GM12878 (cell line): ENCODE results near the gene EYA2. TPM values are rescaled to one million over a fixed set of nuclear protein-coding genes. Genes with fewer than 3 reads are reported as not detected.

Source experiments
- DPF2 ChIP-seq: fragments of 450-650 bp; IDR thresholded peaks from 2 replicates; pipeline ENCODE4 v1.6.1; 2017; ENCODE audit warnings: mild to moderate bottlenecking
- E4F1 ChIP-seq: fragments of 450-650 bp; IDR thresholded peaks from 2 replicates; pipeline ENCODE4 v1.6.1; 2018; ENCODE audit warnings: borderline replicate concordance, mild to moderate bottlenecking; ENCODE audit not compliant: partially characterized antibody
- HDGF ChIP-seq: fragments of 450-650 bp; IDR thresholded peaks from 2 replicates; pipeline ENCODE4 v1.6.1; 2016; ENCODE audit warnings: antibody characterized with exemption
- IRF3 ChIP-seq: fragments of 450-650 bp; IDR thresholded peaks from 2 replicates; pipeline ENCODE4 v1.6.1; 2014; ENCODE audit warnings: mild to moderate bottlenecking
- JUND ChIP-seq: IDR thresholded peaks from 2 replicates; pipeline ENCODE4 v1.6.1; 2012; ENCODE audit warnings: low read depth, mild to moderate bottlenecking, low read length, improper control_type of control experiment, moderate library complexity
- MYB ChIP-seq: fragments of 150-350 bp; IDR thresholded peaks from 2 replicates; pipeline ENCODE4 v1.6.1; 2014; ENCODE audit warnings: mild to moderate bottlenecking, low read depth, low read length, borderline replicate concordance
- NKRF ChIP-seq: fragments of 450-650 bp; conservative IDR thresholded peaks from 2 replicates; pipeline ENCODE4 v1.6.1; 2017; ENCODE audit warnings: mild to moderate bottlenecking, moderate library complexity
- NR2C1 ChIP-seq: fragments of 450-650 bp; IDR thresholded peaks from 2 replicates; pipeline ENCODE4 v1.6.1; 2017; ENCODE audit warnings: antibody characterized with exemption, mild to moderate bottlenecking, moderate library complexity
- NR2C2 ChIP-seq: IDR thresholded peaks from 2 replicates; pipeline ENCODE4 v1.6.1; 2011; ENCODE audit warnings: borderline replicate concordance, low read depth; ENCODE audit not compliant: control insufficient read depth, insufficient read length
- NR2F1 ChIP-seq: fragments of 450-650 bp; conservative IDR thresholded peaks from 2 replicates; pipeline ENCODE4 v1.6.1; 2017; ENCODE audit warnings: mild to moderate bottlenecking
- PKNOX1 ChIP-seq: fragments of 450-650 bp; IDR thresholded peaks from 2 replicates; pipeline ENCODE4 v1.6.1; 2016; ENCODE audit warnings: mild to moderate bottlenecking
- POU2F2 ChIP-seq: IDR thresholded peaks from 3 replicates; pipeline ENCODE4 v1.6.1; 2011; ENCODE audit warnings: low read depth, mild to moderate bottlenecking, low read length, borderline replicate concordance
- RB1 ChIP-seq: fragments of 450-650 bp; formaldehyde crosslinking; IDR thresholded peaks from 2 replicates; pipeline ENCODE4 v1.6.1; 2017; ENCODE audit warnings: mild to moderate bottlenecking, borderline replicate concordance
- RCOR1 ChIP-seq: conservative IDR thresholded peaks from 2 replicates; pipeline ENCODE4 v1.6.1; 2012; ENCODE audit warnings: low read depth, low read length, improper control_type of control experiment
- SREBF1 ChIP-seq: IDR thresholded peaks from 2 replicates; pipeline ENCODE4 v1.6.1; 2012; ENCODE audit warnings: mild to moderate bottlenecking, low read length
- SREBF2 ChIP-seq: IDR thresholded peaks from 2 replicates; pipeline ENCODE4 v1.6.1; 2012; ENCODE audit warnings: mild to moderate bottlenecking, low read length
- SRF ChIP-seq, 2 experiments: IDR thresholded peaks; 2 replicates each; pipeline ENCODE4 v1.6.1; 2011; ENCODE audit warnings: low read depth in 2 of 2, low read length in 2 of 2, mild to moderate bottlenecking in 1 of 2, moderate library complexity in 1 of 2
- TARDBP ChIP-seq: IDR thresholded peaks from 2 replicates; pipeline ENCODE4 v1.6.1; 2016; ENCODE audit warnings: borderline replicate concordance
- TCF3 ChIP-seq: IDR thresholded peaks from 2 replicates; pipeline ENCODE4 v1.6.1; 2012; ENCODE audit warnings: low read depth, mild to moderate bottlenecking, low read length, borderline replicate concordance; ENCODE audit not compliant: insufficient read depth
- ZNF687 ChIP-seq: fragments of 450-650 bp; IDR thresholded peaks from 2 replicates; pipeline ENCODE4 v1.6.1; 2017; ENCODE audit warnings: mild to moderate bottlenecking, moderate library complexity
- polyA plus RNA-seq, 11 experiments: library from polyadenylated mRNA; depleted of rRNA in 4 of 11; unstranded in 6 of 11; stranded (reverse) in 5 of 11; fragments of >200 nt; fragmentation: Nextera tagmentation in 4 of 11; fragmentation: Illumina TruSeq in 1 of 11; extraction: Ambion mirVana in 4 of 11; extraction: Trizol in 1 of 11; gene quantifications; 1 replicate in 1 of 11; 2 replicates in 10 of 11; pipeline versions ENCODE4 v1.2.1 to v1.2.3, GENCODE V29; 2011 to 2016; ENCODE audit warnings: inconsistent platforms in 2 of 11, missing spikeins in 2 of 11, low read depth in 1 of 11
- total RNA-seq, 4 experiments: library from RNA; depleted of rRNA in 3 of 4; stranded (reverse); fragments of >200 nt in 3 of 4; fragmentation: Illumina TruSeq in 1 of 4; extraction: Trizol in 1 of 4; gene quantifications; 2 replicates each; pipeline versions ENCODE4 v1.2.1 to v1.2.3, GENCODE V29; 2013 to 2021

EYA2 gene
- total and polyA plus RNA-seq, 10 of the 15 experiments (the other 5 are each of a cell fraction or from before 2014, with no cell fraction given), result 0.20 TPM; not detected in 9

- TF ChIP-seq SREBF2 (no peak), MYB (no peak), DPF2 (no peak), NR2C1 (no peak), SRF (IDR thresholded peaks at IDR 0.05; ENCODE audit: low read depth in 2 of 2, low read length in 2 of 2) (no peak), TARDBP (peak; percentile 30; the same call in 1 of the 2 replicates), PKNOX1 (peak; percentile 86), NR2C2 (no peak), POU2F2 (no peak), IRF3 (no peak), SREBF1 (no peak), JUND (no peak), HDGF (no peak), RCOR1 (no peak), RB1 (no peak), E4F1 (no peak), NKRF (no peak), NR2F1 (no peak), ZNF687 (no peak), TCF3 (no peak)
Measured at GRCh38 chr20:47181056-47181862, 286.6 kb downstream of the EYA2 start (continued).
